IMR-90 (cell line): ENCODE results near the gene TRAPPC3.

Source experiments
- BHLHE40 ChIP-seq: fragments of 150-350 bp; IDR thresholded peaks from 2 replicates; pipeline ENCODE4 v1.6.1; 2016; ENCODE audit warnings: mild to moderate bottlenecking, low read depth, low read length
- CTCF ChIP-seq: conservative IDR thresholded peaks from 2 replicates; pipeline ENCODE4 v1.5.1; 2012; ENCODE audit warnings: mild to moderate bottlenecking, low read depth, low read length, improper control_type of control experiment
- ELK1 ChIP-seq: fragments of 150-350 bp; IDR thresholded peaks from 2 replicates; pipeline ENCODE4 v1.6.1; 2016; ENCODE audit warnings: low read depth, mild to moderate bottlenecking, low read length, moderate library complexity, borderline replicate concordance
- MXI1 ChIP-seq: IDR thresholded peaks from 2 replicates; pipeline ENCODE4 v1.6.1; 2012; ENCODE audit warnings: low read depth, mild to moderate bottlenecking, low read length, moderate library complexity, borderline replicate concordance
- NFE2L2 ChIP-seq: fragments of 150-350 bp; IDR thresholded peaks from 2 replicates; pipeline ENCODE4 v1.6.1; 2016; ENCODE audit warnings: low read depth, mild to moderate bottlenecking, low read length
- POLR2A ChIP-seq: IDR thresholded peaks from 2 replicates; pipeline ENCODE4 v1.6.1; 2012; ENCODE audit warnings: mild to moderate bottlenecking, low read depth, low read length
- RAD21 ChIP-seq: IDR thresholded peaks from 2 replicates; pipeline ENCODE4 v1.6.1; 2012; ENCODE audit warnings: low read length, improper control_type of control experiment
- RCOR1 ChIP-seq: IDR thresholded peaks from 2 replicates; pipeline ENCODE4 v1.6.1; 2012; ENCODE audit warnings: mild to moderate bottlenecking, low read length, improper control_type of control experiment; ENCODE audit not compliant: insufficient replicate concordance

GRCh38 chr1:36097693-36098585 is 51.3 kb downstream of the TRAPPC3 start:
- no peak for TF ChIP-seq CTCF
- TF ChIP-seq POLR2A, result no peak
- TF ChIP-seq MXI1, result no peak
- no peak for TF ChIP-seq NFE2L2
- no peak for TF ChIP-seq RCOR1
- no peak for TF ChIP-seq ELK1
- TF ChIP-seq BHLHE40, result no peak
- TF ChIP-seq RAD21, result no peak
